CD4-positive, alpha-beta T cell treated with Interleukin-4 for 1 hour (primary cell): ENCODE data around the gene FERMT3.

ENCODE experiments used
- DNase-seq, 2 donors: peaks; one replicate each; pipeline ENCODE4 v3.0.0-alpha.2; 2020 to 2022

The FERMT3 gene

DNA sequence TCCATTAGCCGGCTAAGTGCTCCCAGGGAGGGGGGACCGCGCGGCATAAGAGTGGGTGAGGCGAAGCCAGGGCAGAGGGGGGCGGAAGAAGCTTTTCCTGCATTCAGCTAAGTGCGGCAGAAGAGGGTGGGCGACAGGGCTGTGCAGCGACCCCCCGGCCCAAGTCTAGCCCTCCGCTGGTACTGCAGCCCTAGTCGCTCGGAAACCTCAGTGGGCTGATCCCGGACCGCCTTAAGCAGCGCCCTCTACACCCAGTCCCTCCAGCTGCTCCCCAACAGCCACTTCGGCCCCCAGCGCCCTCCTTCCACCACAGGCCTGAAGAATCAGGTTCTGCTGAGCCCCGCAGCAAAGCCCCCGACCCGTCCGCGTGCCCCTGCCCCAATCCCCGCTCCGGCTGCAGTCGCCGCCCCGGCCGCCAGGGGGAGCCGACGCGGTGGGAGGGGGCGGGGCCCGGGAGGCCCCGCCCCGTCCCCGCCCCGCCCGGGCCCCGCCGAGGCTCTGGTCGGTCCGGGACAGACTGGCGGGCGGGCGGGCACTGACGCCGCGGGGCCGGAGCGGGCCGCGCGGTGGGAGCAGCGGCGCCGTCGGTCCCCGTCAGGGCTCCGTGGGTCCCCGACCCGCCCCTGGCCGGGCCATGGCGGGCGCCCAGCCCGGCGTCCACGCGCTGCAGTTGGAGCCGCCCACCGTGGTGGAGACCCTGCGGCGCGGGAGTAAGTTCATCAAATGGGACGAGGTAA is 44.7 kb downstream of the FERMT3 start, which contains the start of gene PLCB3:
PLCB3 (plus strand) TSS at position 515 of the 737 bp plus-strand sequence; CDS start at position 635, 120 bp downstream.
- peak; percentile 57 to 68 for DNase-seq

DNA sequence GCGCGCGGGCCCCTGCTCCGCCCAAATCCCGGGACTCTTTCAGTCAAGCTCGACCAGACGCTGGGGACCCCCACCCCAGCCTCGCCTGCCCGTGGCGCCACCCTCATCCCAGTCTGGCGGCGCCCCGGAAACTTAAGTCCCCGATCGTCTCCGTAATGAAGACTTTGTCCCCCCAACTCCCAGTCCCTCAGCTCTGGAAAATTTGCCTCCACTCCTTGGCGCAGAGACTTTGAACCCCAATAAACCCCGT is 45.2 kb downstream of the FERMT3 start:
- DNase-seq, result no peak

DNA sequence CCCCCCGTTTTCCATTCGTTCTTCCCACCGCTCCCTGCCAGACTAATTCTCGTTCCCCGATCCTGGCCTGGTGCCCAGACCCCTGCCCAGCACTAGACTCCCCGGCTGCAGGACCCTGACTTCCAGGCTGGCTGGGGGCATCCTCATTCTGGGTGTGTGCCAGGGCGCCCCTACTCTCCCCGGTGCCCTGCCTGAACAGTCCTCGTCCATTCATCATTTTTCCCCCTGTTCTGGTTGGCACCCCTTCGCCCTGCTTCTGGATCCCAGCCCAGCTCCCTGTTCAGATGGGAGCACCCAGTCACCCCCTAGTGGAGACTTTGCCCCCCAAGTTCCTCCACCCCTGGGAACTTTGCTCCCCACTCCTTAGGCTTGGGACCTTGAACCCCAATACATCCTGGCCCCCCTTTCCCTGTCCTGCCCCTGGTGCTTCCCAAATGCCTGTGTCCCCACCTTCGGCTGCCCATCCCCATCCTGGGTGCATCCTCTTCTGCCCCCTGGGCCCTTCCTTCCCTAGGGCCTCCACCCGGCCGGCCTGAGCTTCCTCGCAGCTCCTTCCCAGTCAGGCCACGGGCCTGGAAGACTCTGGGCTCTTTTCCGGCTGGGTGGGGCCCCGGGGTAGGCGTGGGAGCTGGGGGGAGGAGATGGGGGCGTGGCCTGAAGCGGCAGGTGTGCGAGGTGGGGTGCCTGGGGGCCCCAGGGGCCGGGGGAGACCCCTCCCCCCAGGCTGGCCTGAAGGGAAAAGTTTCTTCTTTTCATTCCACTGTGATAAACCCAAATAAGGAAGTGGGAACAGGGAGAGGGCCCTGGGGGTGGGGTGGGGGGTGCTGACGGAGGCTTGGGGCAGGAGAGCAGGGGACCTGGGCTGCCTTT is 45.7 kb downstream of the FERMT3 start:
- peak in 1 of 2 donors; percentile 19 for DNase-seq

- DNase-seq, result no peak
These were observed 46.5 kb downstream of the FERMT3 start for GRCh38 chr11:64253043-64253442.

DNA sequence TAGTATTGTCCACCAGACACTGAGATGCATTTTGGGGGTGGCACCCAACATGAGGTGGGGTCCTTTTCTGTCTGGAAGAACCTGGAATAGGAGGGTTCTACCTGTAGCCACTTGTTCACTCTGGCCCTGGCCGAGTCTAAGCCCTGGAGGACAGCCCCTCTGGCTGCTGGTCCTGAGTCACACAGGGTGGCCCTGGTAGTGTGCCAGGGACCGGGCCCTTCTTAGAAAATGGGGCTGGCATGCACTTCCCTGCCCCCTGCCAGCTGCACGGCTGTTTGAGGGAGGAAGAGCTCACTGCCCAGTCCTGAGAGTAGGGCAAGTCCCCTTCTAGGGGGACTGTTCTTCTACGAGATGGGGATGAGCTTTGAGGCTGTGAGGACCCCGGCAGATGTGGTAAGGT is 47.0 kb downstream of the FERMT3 start:
- DNase-seq, result no peak

- DNase-seq, result no peak
These were observed 47.8 kb downstream of the FERMT3 start for GRCh38 chr11:64254326-64254725.

DNA sequence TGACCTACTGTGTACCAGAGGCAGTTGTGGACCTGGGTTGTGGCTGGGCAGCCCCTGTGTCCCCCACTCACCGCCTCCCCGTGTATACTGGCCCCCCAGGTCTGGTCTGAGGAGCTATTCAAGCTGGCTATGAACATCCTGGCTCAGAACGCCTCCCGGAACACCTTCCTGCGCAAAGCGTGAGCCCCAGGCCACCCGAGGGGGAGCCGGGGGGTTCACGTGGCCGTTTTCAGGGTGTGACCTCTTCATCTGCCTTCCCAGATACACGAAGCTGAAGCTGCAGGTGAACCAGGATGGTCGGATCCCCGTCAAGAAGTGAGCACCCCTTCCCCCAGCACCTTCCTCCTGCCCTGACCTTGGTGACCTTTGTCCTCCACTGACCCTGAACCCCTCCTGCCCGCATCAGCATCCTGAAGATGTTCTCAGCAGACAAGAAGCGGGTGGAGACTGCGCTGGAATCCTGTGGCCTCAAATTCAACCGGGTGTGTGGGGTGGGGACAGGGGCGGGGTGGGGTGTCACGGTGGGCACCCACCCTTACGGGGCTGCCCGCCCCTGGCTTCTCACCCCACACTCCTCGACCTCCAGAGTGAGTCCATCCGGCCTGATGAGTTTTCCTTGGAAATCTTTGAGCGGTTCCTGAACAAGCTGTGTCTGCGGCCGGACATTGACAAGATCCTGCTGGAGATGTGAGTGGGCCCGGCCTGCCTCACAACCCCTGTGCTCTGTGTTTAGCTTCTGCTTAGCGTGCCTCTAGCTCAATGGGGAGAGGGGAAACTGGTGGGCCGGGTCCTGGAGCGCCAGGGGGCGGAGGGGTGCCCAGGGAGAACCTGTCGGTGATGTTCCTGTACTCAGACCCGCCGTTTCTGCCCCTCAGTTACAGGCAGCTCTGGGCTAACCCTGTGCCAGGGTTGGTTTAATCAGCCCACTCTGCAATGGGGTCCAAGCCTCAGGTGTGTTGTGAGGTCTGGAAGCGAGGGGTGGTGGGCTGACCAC is 48.9 kb downstream of the FERMT3 start:
- DNase-seq, result no peak

DNA sequence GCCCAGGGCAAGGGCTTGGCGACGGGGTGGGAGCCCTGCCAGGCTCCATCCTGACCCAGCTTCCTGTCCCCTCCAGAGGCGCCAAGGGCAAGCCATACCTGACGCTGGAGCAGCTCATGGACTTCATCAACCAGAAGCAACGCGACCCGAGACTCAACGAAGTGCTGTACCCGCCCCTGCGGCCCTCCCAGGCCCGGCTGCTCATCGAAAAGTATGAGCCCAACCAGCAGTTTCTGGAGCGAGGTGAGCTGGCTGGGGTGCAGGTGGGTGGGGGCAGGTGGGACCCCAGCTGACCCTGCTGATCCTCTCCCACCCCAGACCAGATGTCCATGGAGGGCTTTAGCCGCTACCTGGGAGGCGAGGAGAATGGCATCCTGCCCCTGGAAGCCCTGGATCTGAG is 49.8 kb downstream of the FERMT3 start:
- DNase-seq, result no peak

- no peak for DNase-seq
These were observed 51.8 kb downstream of the FERMT3 start for GRCh38 chr11:64258356-64258755.

- no peak for DNase-seq
These were observed 52.5 kb downstream of the FERMT3 start for GRCh38 chr11:64258946-64259532.

DNA sequence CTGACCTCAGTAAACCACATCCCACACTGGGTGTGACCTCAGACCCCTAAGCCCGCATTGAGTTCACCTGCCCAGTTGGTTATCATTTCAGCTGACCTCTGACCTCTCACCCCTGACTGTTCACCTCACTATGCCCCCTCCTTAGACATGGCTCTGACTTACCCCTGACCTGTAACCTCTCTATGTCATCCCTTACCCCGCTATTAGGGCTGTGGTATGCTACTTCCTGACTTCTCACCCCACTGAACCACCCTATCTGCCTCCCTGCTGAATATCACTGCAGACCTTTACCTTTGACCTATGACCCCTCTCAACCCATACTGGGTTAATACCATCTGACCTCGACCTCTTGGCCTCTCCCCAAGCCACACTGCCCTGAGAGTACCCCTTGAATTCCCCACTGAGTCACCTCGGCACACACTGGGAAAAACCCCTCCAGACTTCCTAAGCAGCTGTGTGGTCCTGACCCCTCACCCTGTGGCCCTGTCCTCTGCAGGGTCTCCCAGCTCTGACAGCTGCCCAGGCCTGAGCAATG is 53.1 kb downstream of the FERMT3 start:
- DNase-seq, result no peak

DNA sequence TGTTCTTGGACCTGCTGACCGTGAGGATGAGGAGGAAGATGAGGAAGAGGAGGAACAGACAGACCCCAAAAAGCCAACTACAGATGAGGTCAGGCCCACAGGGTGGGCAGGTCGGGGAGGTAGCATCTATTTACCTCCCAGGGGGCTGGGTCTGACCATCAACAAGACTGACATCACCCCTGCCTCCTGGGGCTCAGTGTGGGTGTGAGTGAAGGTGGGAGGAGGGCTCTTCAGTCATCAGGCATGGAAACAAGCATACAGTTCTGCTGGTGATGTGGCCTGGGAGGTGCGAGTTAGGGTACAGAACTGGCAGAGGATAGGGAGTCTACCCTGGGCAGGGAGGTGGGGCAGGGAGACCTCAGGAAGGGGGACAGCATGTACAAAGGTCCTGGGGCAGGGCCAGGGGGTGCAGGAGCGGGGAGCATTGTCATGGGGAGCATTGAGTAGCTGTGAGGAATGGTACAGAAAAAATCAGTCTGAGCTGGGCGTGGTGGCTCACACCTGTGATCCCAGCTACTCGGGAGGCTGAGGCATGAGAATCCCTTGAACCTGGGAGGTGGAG is 53.7 kb downstream of the FERMT3 start:
- no peak for DNase-seq

GRCh38 chr11:64261556-64262080 is 55.1 kb downstream of the FERMT3 start:
- no peak for DNase-seq

- no peak for DNase-seq
These were observed 55.9 kb downstream of the FERMT3 start for GRCh38 chr11:64262271-64263002.

- DNase-seq, result no peak
These were observed 56.8 kb downstream of the FERMT3 start for GRCh38 chr11:64263021-64263946.

DNA sequence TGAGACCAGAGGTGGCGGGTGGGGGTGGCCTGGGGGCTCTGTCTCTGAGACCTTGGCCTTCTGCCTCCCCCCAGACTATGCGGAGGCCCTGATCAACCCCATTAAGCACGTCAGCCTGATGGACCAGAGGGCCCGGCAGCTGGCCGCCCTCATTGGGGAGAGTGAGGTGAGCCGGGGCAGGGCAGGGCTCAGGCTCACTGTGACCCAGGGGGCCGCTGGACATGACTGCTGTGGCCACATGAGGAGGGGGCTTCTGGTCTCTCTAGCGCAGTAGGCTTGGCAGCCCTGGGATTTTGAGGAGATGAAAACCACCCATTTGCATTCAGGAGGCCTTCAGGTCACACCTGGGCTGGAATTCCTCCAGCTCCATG is 57.4 kb downstream of the FERMT3 start:
- no peak for DNase-seq

GRCh38 chr11:64264371-64264852 is 57.9 kb downstream of the FERMT3 start:
- no peak for DNase-seq

GRCh38 chr11:64265176-64266160 is 58.9 kb downstream of the FERMT3 start:
- DNase-seq, result no peak

DNA sequence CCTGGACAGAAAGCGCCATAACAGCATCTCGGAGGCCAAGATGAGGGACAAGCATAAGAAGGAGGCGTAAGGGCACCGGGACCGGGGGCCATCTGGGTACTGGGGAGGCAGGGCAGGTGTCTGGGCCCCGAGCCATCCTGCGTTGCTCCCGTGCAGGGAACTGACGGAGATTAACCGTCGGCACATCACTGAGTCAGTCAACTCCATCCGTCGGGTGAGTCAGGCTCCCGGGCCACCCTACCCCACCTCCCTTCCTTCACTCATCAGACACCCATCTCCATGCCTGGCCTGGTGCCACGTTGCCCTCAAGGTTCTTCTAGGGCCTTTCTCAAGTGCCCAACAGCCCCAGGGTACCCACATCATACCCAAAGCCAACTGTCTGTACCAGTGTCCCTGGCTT is 59.8 kb downstream of the FERMT3 start:
- no peak for DNase-seq
